HG02588 (cell line): ENCODE measurements around the gene PPP2R5A.
"Not testable (repeated sequence)": the region's sequence is repeated elsewhere in the genome, so short reads cannot be mapped to it uniquely, and the experiment has no call there.

ENCODE experiments used
- ATAC-seq: cut with Tn5 transposase; IDR thresholded peaks from one replicate; pipeline ENCODE4 v1.9.1; 2021; ENCODE audit warnings: mild to moderate bottlenecking, moderate library complexity; ENCODE audit not compliant: unreplicated experiment

PPP2R5A gene

DNA sequence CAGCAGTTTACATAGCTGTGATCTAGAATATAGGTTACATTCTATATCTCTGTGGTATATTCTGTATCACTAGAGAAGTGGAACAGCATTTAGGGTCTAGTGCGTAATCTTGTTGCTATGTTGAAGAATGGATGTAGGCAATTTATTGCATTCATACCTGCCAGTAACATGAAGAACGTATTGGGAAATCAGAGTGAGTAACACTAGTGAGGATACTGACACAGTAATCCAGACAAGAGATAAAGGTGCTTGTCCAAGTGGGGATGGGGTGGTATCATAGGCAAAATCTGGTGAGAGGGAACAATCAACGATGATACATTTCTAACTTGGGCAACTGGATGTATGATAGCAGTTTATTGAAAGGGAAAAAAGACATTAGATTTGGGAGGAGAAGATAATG, 9.8 kb downstream of the PPP2R5A start:
- no peak for ATAC-seq

DNA sequence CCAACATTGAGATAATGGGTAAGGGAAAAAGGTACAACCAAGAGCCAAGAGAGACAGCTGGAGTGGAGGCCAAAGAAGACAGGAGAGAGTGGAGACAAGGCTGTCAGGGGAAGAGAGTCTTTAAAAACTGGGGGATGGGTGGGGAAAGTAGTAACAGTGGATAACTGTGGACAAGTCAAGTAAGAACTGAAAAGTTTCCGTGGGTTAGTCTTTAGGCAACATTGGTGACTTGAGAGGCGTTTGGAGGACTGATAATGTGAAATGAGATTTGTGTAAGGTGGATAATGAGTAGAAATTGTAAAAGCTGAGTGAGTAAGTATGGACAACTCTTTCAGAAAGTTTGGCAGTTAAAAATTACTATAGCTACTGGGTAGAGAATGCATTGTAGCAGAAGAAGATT, 10.4 kb downstream of the PPP2R5A start:
- ATAC-seq = no peak

DNA sequence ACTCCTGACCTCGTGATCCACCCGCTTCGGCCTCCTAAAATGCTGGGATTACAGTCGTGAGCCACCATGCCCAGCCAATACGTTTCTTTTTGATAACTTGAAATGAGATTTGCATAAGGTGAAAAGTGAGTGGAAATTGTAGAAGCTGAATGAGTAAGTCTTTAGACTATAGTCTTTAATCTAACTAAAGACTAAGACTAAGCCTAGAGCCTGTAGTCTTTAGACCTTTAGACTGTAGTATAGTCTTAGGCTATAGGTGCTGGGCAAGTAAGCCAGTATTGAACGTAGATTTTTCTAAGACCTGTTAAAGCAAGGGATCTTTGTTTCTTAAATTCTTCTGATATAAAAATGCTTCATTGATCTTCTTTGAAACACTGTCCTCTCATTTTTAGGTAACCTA, 12.1 kb downstream of the PPP2R5A start:
- no peak for ATAC-seq

DNA sequence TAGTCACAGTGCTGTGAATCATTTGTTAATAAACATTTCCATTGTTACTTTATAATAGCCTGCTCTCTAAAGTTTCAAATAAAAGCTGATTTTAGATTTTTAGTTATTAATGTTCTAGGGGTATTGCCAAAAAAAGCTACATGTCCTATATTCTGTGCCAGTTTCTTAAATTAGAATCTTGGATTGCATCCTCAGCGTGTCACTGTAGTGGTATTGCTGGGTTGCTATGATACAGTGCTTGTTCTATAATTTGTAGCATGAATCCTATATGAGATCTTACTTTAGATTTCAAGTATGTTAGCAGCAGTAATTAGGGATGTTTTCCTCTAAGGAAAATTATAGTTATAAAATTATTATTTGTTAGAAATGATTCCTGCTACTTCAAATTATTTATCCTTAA, 16.4 kb downstream of the PPP2R5A start:
- no peak for ATAC-seq

DNA sequence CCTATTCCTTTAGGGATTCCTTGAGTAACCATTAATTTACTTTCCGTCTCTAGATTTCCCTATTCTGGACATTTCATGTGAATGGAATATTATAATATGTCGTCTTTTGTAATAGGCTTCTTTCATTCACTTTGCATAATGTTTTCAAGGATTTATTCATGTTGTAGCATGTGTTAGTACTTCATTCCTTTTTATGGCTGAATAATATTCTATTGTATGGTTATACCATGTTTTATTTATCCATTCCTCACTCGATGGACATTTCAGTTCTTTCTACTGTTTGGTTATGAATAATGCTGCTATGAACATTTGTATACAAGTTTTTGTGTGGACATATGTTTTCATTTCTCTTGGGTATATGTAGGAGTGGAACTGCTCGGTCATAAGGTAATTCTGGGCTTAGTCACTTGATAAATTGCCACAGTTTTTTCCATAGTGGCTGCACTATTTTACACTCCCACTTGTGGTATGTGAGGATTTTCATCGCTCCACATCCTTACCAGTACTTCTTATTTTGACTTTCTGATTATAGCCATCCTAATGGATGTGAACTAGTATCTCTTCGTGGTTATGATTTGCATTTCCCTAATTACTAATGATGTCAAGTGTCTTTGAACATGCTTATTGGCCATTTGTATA, 17.7 kb downstream of the PPP2R5A start:
- ATAC-seq = no peak

DNA sequence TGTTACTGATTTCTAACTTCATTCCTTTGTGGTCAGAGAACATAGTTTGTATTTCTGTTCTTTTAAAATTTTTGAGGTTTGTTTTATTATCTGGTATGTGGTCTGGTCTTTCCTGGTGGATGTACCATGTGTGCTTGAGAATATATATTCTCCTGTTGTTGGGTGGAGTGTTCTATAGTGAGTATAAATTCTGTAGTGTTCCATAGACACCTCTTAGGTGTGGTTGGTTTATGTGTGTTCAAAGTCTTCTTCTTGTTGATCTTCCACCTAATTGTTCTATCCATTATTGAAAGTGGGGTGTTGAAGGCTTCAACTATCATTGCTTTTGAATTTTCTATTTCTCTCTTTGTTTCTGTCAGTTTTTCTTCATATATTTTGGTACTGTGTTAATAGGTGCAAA, 20.1 kb downstream of the PPP2R5A start:
- ATAC-seq = no peak

DNA sequence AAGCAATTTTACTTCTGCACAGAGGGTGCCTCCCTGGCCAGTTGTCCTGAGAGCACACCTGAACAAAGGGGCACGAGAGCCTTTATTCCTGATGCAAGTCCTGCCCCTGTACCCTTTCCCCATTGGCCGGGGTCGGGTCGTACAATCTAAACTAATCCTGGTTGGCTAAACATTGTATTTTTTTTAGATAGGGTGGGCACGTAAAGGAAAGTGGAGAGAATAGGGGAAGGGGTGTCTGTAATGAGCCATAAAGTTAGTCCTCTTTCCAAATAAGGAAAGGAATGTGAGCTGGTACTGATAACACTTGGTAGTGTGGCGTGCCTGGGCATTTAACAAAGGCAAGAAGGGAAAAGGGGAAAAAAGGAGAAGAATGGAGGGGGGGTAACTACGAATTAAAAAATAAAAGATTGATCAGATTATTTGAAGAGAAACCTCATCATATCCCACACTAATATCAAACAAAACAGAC, 20.8 kb downstream of the PPP2R5A start:
- ATAC-seq = not testable (repeated sequence)

DNA sequence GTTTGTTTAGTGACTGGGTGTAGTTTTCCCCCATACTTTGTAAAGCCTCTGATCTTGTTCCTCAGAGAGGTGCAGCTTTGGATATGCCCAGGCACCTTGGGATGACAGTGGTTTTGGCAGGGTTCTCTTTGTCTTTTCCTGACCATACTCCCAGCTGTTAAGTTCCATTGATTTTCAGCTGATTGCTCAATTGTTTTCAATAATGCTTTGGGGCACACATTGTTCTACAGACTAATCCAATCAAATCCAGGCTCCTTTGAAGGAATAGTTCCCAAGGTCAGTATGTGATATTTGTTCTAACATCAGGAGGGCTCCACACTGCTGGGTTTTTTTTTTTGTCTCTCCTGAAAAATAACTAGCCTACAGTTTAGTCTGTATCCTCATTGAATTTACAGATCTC, 24.8 kb downstream of the PPP2R5A start:
- ATAC-seq = no peak

DNA sequence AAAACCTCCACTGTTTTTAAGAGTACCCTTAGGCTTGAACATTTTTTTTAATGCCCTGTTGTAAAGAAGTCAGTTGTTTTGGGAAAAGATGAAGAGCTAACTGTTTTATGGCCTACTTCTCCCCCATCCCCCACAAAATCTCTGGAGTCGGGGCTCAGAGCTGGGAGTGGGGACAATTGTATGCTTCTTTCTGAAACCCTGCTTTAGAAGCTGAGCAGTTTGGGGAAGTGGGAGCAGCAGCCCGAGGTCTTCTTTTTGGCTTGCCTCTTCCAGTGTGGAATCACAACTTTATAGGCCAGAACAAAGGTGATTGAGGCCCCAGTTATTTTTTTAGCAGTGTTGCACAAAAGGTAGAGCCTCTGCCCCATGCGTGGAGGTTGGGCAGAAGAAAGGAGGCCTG, 25.2 kb downstream of the PPP2R5A start:
- no peak for ATAC-seq

DNA sequence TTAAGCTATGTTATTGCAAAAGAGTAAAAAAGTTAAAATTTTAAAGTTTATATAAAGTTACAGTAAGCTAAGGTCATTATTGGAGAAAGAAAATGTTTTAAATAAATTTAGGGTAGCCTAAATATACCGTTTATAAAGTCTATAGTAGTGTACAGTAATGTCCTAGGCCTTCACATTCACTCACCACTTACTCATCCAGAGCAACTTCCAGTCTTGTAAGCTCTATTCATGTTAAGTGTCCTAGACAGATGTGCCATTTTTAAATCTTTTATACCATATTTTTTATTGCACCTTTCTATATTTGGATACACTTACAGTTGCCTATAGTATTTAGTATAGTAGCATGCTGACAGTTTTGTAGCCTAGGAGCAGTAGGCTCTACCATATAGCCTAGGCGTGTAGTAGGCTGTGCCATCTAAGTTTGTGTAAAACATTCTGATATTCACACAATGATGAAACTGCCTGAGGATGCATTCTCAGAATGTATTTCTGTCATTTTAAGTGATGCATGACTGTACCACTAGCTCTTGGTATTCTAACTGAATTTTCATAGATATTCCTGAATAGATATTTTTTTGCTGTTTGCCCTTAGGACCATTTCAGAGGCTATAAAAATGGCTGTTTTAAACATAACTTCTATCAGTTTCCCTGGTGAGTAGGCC, 26.8 kb downstream of the PPP2R5A start:
- no peak for ATAC-seq

DNA sequence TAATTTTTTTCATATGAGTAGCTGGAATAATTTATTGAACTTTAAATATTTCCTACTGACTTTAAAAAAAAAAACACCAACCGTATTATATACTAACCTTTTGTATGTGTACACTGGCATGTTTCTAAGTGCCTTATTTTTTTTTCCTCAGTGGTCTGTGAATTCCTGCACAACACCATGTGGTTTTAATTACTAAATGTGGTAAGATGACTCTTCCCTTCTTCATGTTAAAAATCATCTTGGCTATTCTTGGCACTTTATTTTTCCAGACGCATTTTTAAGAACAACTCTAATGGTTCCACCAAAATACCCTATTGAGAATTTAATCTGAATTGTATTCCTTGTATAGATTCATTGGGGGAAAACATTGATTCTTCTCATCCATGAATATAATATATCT, 28.4 kb downstream of the PPP2R5A start:
- no peak for ATAC-seq

DNA sequence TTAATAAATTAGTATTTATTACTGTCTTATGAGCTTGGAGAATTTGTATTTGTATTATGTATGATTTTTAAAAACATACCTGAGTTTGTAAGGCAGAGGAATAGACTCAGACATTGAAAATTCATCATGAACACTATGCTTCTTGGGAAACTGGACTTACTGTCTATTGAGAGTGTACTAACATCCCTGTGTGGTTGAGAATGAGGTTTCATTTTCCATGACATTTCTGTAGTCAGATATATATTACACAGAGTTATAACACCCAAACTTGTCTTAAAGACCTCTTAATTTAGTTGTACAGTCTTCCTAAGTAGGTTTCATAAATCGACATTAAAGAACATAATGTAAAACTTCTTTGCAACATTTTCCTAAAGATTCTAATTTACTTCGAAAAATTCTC, 30.0 kb downstream of the PPP2R5A start:
- no peak for ATAC-seq

DNA sequence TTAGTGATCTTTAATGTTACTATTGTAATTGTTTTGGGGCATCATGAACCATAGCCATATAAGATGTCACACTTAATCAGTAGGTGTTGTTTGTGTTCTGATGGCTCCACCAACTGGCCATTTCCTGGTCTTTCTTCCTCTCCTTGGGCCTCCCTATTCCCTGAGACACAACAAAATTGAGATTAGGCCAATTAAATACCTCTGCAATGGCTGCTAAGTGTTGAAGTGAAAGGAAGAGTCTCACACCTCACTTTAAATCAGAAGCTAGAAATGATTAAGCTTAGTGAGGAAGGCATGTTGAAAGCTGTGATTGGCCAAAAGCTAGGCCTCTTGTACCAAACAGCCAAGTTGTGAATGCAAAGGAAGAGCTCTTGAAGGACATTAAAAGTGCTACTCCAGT, 30.7 kb downstream of the PPP2R5A start:
- no peak for ATAC-seq

DNA sequence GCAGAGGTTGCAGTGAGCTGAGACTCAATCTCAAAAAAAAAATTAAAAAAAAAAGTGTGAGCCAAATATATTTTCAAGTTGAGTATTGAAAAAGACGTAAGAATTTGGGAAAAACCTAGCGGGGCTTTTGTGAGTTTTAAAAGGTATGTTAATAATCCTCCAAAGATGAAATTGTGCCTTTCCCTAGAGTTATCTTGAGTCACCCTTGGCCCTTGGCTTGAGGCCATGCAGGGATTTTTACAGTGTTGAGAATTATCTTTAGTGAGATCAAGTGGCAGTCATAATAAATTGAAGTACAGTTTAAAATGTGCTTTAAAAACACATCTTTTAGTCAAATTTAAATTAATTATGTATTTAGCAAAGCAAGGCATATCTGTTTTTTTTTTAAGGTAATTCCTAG, 32.7 kb downstream of the PPP2R5A start:
- no peak for ATAC-seq

DNA sequence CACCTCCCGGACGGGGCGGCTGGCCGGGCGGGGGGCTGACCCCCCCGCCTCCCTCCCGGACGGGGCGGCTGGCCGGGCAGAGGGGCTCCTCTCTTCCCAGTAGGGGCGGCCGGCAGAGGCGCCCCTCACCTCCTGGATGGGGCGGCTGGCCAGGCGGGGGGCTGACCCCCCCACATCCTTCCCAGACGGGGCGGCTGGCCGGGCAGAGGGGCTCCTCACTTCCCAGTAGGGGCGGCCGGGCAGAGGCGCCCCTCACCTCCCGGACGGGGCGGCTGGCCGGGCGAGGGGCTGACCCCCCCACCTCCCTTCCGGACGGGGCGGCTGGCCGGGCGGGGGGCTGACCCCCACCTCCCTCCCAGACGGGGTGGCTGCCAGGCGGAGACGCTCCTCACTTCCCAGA, 35.8 kb downstream of the PPP2R5A start:
- ATAC-seq = not testable (repeated sequence)

DNA sequence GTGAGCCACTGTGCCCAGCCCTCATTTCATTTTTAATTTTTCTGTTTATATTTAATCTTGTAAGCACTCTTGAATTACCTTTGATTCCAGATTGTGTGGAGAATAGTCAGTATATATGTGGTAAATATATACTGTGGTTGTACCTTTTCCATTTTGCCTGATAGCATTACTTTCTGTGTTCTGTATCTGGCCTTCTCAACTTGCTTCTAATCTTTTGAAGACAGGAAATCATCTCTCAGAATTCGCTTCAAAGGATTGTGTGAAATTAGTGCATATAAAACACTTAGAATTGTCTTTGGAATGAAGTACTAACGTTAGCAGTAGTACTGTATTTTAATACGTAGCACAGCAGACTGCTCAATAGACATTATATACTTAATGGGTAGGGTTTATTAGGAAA, 37.9 kb downstream of the PPP2R5A start:
- ATAC-seq = no peak

DNA sequence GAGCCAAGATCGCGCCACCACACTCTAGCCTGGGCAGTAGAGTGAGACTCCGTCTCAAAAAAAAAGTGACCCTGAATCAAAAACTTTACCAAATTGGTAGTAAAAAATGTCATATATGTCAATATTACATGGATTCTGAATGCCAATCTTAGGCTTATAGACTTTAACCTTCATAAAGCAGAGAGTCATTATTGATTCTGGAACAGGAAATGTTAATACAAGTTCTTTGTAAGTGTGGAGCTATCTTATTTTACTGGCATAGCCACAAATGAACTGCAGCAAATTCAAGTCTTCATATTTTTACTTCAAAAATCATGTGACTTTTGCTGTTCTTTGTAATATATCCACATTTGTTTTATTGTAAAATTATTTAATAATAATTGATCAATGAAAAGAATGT, 41.3 kb downstream of the PPP2R5A start:
- no peak for ATAC-seq

DNA sequence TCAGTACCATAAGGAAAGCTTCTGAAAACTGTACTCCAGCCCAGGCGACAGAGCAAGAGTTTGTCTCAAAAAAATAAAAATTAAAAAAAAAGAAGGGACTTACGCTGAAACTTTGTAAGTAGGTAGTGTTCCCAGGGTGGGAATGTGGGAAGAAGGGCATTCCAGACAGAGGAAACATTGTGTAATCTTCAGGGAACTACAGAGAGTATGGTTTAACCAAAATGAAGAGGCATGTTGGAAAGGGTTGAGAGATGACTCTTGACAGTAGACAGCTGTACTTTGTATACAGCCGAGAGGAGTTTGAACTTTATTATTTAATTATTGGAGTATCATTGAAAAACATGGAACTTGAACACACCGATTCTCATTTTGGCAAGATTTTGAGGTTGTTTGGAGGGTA, 43.0 kb downstream of the PPP2R5A start:
- ATAC-seq = no peak

DNA sequence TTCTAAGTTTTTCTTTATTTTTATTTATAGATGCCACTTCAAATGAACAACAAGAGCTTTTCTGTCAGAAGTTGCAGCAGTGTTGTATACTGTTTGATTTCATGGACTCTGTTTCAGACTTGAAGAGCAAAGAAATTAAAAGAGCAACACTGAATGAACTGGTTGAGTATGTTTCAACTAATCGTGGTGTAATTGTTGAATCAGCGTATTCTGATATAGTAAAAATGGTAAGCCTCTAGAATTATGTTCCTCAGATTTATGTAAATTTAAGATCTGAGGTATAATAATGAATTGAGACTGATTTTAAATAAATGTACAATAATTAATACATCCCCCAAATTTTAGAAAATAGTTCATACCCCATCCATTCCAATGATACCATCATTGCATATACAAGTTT, 43.9 kb downstream of the PPP2R5A start:
- no peak for ATAC-seq

DNA sequence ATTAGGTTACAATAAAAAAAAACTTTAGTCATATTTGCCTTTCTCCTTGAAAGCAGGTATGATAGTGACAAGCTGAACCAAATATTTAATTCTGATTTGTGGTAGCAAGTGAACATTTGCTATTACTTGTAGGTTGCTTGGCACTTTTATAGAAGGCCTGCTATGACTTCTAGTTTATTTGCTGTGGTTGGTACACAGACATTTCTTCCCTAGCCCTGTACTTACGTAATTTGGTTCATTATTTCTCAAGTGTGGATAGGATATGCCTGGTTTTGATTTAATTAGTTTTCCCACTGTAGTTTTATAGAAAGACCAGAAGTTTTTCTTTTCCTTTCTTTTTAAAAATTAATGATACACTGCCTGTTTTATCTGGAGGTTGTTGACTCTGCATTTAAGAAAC, 55.9 kb downstream of the PPP2R5A start:
- ATAC-seq = no peak

DNA sequence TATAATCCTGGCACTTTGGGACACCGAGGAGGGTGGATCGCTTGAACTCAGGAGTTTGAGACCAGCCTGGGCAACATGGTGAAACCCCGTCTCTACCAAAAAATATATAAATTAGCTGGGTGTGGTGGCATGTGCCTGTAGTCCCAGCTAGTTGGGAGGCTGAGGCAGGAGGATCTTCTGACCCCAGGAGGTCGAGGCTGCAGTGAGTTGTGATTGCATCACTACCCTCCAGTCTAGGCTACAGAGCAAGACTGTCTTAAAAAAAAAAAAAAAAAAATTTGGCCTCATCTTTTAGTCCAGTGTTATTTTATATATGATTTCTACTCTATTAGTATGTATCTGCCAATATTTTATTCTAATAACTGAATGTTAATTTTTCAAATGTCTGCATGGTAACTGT, 59.7 kb downstream of the PPP2R5A start:
- no peak for ATAC-seq

DNA sequence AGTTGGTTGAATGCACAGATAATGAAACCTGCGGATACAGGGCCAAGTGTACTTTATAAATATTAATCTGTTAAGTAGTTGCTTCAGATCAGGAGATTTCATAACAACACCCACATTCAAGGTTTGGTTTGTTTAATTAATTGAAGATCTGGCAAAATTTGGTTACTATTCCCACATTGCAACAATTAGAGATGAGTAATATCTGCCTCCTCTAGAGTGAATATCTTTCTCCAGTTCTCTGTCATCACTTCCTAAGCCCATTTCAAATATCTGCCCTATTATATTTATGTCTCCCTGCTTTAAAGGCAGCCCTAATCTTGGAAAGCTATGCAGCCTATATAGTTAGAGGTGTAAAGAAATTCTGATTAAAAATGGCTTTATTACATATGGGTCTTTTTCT, 61.4 kb downstream of the PPP2R5A start:
- ATAC-seq = no peak
